Gastrocnemius medialis (tissue), 4 donors: Measurements from ENCODE around the gene CHRM2. TPM values are rescaled to one million over a fixed set of nuclear protein-coding genes. Genes with fewer than 3 reads are reported as not detected.

ENCODE experiments used
- microRNA counts, 2 donors: library from miRNA; unstranded; fragments of <30 nt; microRNA quantifications; one replicate each; lab custom pipeline; 2016
- microRNA-seq, 2 donors: library from miRNA; unstranded; fragments of <30 nt; microRNA quantifications; one replicate each; pipeline ENCODE4, GENCODE V29; 2016; ENCODE audit warnings: borderline replicate concordance in 2 of 2
- total RNA-seq, 4 donors: library from RNA; depleted of rRNA; stranded (reverse); fragments of >200 nt; gene quantifications; one replicate each; pipeline versions ENCODE4 v1.1.0 to v1.2.3, GENCODE V29; 2016

The CHRM2 gene
- total RNA-seq, 4 donors from 2014 or later: not detected

MicroRNAs encoded within 50 kb of the gene (microRNA counts, 767-probe panel; counts per million panel counts)
- microRNA hsa-miR-490-3p (lab: Ali Mortazavi, UCI) (356 to 448 counts per million in 2 donors), microRNA hsa-miR-490-5p (lab: Ali Mortazavi, UCI) (356 to 448 counts per million in 2 donors)

Small RNAs within 50 kb of the gene (microRNA-seq; reads per million reads assigned to microRNA genes)
- gene MIR490: 0 reads per million in 2 donors
